GM06990 (cell line): ENCODE measurements around the gene FOCAD.

Experiments used
- DNase-seq: peaks from one replicate; pipeline ENCODE4 v3.0.0-alpha.2; 2011; ENCODE audit not compliant: insufficient read length; ENCODE audit errors: extremely low read depth
- H3K27me3 ChIP-seq: replicated peaks from 2 replicates; pipeline ENCODE4 v1.6.0; 2011; ENCODE audit warnings: low read length; ENCODE audit not compliant: control insufficient read depth, insufficient read depth
- H3K36me3 ChIP-seq: 2 replicates; pipeline ENCODE4 v1.5.1; 2011; ENCODE audit warnings: low read length; ENCODE audit not compliant: control insufficient read depth, insufficient read depth
- H3K4me3 ChIP-seq: replicated peaks from 2 replicates; pipeline ENCODE4 v1.5.1; 2011; ENCODE audit warnings: low read depth, mild to moderate bottlenecking, control low read depth, low read length
- CTCF ChIP-seq: IDR thresholded peaks from 2 replicates; pipeline ENCODE4 v1.5.1; 2011; ENCODE audit warnings: low read length, control low read depth, mild to moderate bottlenecking, inconsistent platforms; ENCODE audit not compliant: insufficient read depth, poor library complexity, severe bottlenecking

FOCAD gene

GRCh38 chr9:20740929-20741582 lies 57.0 kb downstream of the FOCAD start:
- Histone ChIP-seq H3K4me3 (no peak overlapping the region), H3K36me3 (no peaks in the 10 kb centered on the region)
- TF ChIP-seq CTCF = no peak

DNA sequence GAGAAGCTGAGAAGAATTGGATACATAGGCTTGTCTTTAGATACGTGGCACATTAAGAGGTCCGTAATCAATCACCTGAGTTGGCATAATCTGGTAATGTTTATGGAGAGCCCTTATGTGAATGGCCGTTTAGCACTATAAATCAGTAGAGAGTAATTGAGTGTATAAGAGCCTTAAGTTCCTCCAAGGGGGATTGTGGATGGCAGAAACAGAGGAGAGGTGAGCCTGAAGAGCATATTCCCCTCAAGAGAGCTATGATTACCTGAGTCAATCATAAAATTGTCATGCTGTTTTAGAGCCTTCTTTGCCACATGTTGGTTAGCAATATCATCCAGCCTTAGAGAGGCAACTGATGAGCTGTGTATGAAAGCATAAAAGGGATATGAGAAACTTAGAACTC lies 58.8 kb downstream of the FOCAD start:
- H3K36me3 ChIP-seq = no peaks in the 10 kb centered on the region
- H3K4me3 ChIP-seq = no peak overlapping the region
- no peak for TF ChIP-seq CTCF
- no peaks in the 10 kb centered on the region for H3K27me3 ChIP-seq
- DNase-seq = no peak

More at GRCh38 chr9:20740929-20741582, 57.0 kb downstream of the FOCAD start:
- H3K27me3 ChIP-seq = no peaks in the 10 kb centered on the region
- no peak for DNase-seq

- Histone ChIP-seq H3K36me3 (no peaks in the 10 kb centered on the region), H3K4me3 (no peak overlapping the region), H3K27me3 (no peaks in the 10 kb centered on the region)
- no peak for TF ChIP-seq CTCF
- no peak for DNase-seq
Measured at GRCh38 chr9:20744036-20744630, 60.1 kb downstream of the FOCAD start.

DNA sequence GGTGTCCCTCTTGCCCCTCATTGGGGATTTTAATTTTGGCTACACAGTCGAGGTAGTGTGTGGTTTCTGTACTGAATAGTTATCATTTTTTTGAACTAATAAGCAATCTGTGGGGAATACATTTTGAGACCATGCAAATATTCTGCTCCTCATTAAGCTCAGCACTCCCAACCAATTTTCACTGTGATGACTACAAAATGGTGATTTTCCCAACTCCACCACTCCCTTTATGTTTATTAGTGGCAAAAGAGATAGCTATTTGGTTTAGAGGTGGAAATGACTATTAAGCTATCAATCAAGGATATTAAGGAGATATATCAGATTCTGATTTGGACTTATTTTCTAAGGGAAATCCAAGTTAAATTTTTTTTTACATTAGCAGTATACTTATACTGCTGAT lies 62.9 kb downstream of the FOCAD start:
- no peaks in the 10 kb centered on the region for H3K27me3 ChIP-seq
- no peak for DNase-seq
- TF ChIP-seq CTCF = no peak
- no peaks in the 10 kb centered on the region for H3K36me3 ChIP-seq
- H3K4me3 ChIP-seq = no peak overlapping the region

DNA sequence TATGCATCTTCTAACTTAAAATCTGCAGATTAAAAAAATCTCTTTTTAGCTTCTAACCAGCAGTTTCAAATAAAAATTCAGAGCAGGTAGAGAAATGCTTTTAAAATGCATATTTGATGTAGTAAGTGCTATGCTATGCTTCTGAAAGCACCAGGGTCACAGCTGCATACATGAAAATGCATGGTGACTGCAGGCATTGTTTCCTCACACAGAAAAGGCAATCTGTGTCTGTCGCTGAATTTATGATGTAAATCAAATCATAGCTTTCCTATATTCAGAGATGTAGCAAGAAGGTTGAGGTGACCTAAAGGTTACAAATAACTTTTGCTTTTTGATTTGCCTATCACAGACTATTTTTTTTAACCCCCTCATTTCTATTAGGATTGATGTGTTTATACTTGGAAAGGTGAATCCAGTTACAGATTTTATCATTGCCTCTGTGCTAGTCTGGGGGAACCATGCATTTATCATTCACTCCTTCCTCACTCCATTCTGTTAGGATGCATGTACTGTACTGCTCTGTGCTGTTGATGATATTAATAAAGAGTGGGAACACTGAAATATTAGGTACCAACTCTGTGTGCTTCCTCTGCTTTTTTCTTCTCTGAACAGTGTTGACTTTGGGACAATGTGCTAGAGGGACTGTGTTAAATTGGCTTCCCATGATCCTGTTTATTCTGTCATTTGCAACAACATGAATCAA lies 65.6 kb downstream of the FOCAD start:
- no peak for DNase-seq
- Histone ChIP-seq H3K36me3 (no peaks in the 10 kb centered on the region), H3K27me3 (no peaks in the 10 kb centered on the region), H3K4me3 (no peak overlapping the region)
- TF ChIP-seq CTCF = no peak
